NT2/D1 (cell line): ENCODE measurements around the gene FOCAD.

Source experiments
- SUZ12 ChIP-seq: IDR thresholded peaks from 2 replicates; pipeline ENCODE4 v1.6.1; 2011; ENCODE audit not compliant: insufficient read length, insufficient read depth; ENCODE audit errors: extremely low read depth
- YY1 ChIP-seq: IDR thresholded peaks from 2 replicates; pipeline ENCODE4 v1.6.1; 2011; ENCODE audit not compliant: insufficient read length, insufficient read depth
- ZNF274 ChIP-seq: IDR thresholded peaks from 2 replicates; pipeline ENCODE4 v1.6.1; 2011; ENCODE audit warnings: mild to moderate bottlenecking, low read depth, low read length

- TF ChIP-seq YY1 (no peak), SUZ12 (no peak), ZNF274 (no peak)
Observed at GRCh38 chr9:20701060-20701459, 17.0 kb downstream of the FOCAD start.
